Measurements from ENCODE around the gene CLSTN2. TPM values are rescaled to one million over a fixed set of nuclear protein-coding genes. Genes with fewer than 3 reads are reported as not detected.

The CLSTN2 gene
- total and polyA plus RNA-seq, 2 experiments from 2014 or later, result 3.5 to 7.0 TPM

- H3K27ac ChIP-seq, result no peak overlapping the region
- H3K4me1 ChIP-seq (ENCODE audit: low read depth), result peaks cover 7% of the 10 kb centered on the region
- H3K36me3 ChIP-seq, result no peaks in the 10 kb centered on the region
- DNase-seq (ENCODE audit: low read depth in 1 of 2, low spot score in 1 of 2), result no peak
- TF ChIP-seq CTCF (IDR thresholded peaks at IDR 0.05; ENCODE audit: low read depth, low read length), result no peak
- no peak overlapping the region for H3K4me3 ChIP-seq
- no peaks in the 10 kb centered on the region for H3K27me3 ChIP-seq
- no peaks in the 10 kb centered on the region for H3K9me3 ChIP-seq (ENCODE audit: low read depth)
These were observed 463.4 kb downstream of the CLSTN2 start for GRCh38 chr3:140398387-140398786.

- no peak for TF ChIP-seq CTCF (IDR thresholded peaks at IDR 0.05; ENCODE audit: low read depth, low read length)
- Histone ChIP-seq H3K4me3 (no peak overlapping the region), H3K27ac (no peak overlapping the region), H3K36me3 (no peaks in the 10 kb centered on the region), H3K9me3 (ENCODE audit: low read depth) (no peaks in the 10 kb centered on the region), H3K27me3 (no peaks in the 10 kb centered on the region), H3K4me1 (ENCODE audit: low read depth) (peaks cover 6% of the 10 kb centered on the region)
- DNase-seq (ENCODE audit: low read depth in 1 of 2, low spot score in 1 of 2), result no peak
These were observed 464.9 kb downstream of the CLSTN2 start for GRCh38 chr3:140399871-140400270.

GRCh38 chr3:140403079-140403478 is 468.1 kb downstream of the CLSTN2 start:
- Histone ChIP-seq H3K9me3 (ENCODE audit: low read depth) (no peaks in the 10 kb centered on the region), H3K36me3 (no peaks in the 10 kb centered on the region), H3K4me3 (no peak overlapping the region), H3K27me3 (no peaks in the 10 kb centered on the region), H3K4me1 (ENCODE audit: low read depth) (peaks cover 2% of the 10 kb centered on the region), H3K27ac (no peak overlapping the region)
- TF ChIP-seq CTCF (IDR thresholded peaks at IDR 0.05; ENCODE audit: low read depth, low read length), result no peak
- DNase-seq (ENCODE audit: low read depth in 1 of 2, low spot score in 1 of 2), result no peak

GRCh38 chr3:140403608-140404007 is 468.6 kb downstream of the CLSTN2 start:
- Histone ChIP-seq H3K4me3 (no peak overlapping the region), H3K27me3 (no peaks in the 10 kb centered on the region), H3K36me3 (no peaks in the 10 kb centered on the region), H3K27ac (no peak overlapping the region), H3K9me3 (ENCODE audit: low read depth) (no peaks in the 10 kb centered on the region), H3K4me1 (ENCODE audit: low read depth) (peaks cover 2% of the 10 kb centered on the region)
- DNase-seq (ENCODE audit: low read depth in 1 of 2, low spot score in 1 of 2), result peak in 1 of 2 donors; percentile 42
- TF ChIP-seq CTCF (IDR thresholded peaks at IDR 0.05; ENCODE audit: low read depth, low read length), result no peak

- peaks cover 2% of the 10 kb centered on the region for H3K4me1 ChIP-seq (ENCODE audit: low read depth)
- no peaks in the 10 kb centered on the region for H3K9me3 ChIP-seq (ENCODE audit: low read depth)
- no peak for TF ChIP-seq CTCF (IDR thresholded peaks at IDR 0.05; ENCODE audit: low read depth, low read length)
- H3K36me3 ChIP-seq, result no peaks in the 10 kb centered on the region
- no peak for DNase-seq (ENCODE audit: low read depth in 1 of 2, low spot score in 1 of 2)
- H3K4me3 ChIP-seq, result no peak overlapping the region
- no peak overlapping the region for H3K27ac ChIP-seq
- no peaks in the 10 kb centered on the region for H3K27me3 ChIP-seq
These were observed 471.7 kb downstream of the CLSTN2 start for GRCh38 chr3:140406655-140407054.

- H3K27me3 ChIP-seq, result no peaks in the 10 kb centered on the region
- H3K27ac ChIP-seq, result no peak overlapping the region
- no peak for DNase-seq (ENCODE audit: low read depth in 1 of 2, low spot score in 1 of 2)
- no peak overlapping the region for H3K4me3 ChIP-seq
- H3K36me3 ChIP-seq, result no peaks in the 10 kb centered on the region
- no peak for TF ChIP-seq CTCF (IDR thresholded peaks at IDR 0.05; ENCODE audit: low read depth, low read length)
- H3K9me3 ChIP-seq (ENCODE audit: low read depth), result no peaks in the 10 kb centered on the region
- H3K4me1 ChIP-seq (ENCODE audit: low read depth), result peaks cover 1% of the 10 kb centered on the region
These were observed 473.3 kb downstream of the CLSTN2 start for GRCh38 chr3:140408252-140408651.

Data from cardiac muscle cell (in vitro differentiated cells and primary cell).